Measurements from ENCODE around the gene ROS1. TPM values are rescaled to one million over a fixed set of nuclear protein-coding genes. Genes with fewer than 3 reads are reported as not detected.
A peak's percentile ranks its signal among the peaks of the same experiment; 100 is the strongest.

ROS1 gene
- total RNA-seq, 4 donors from 2014 or later, result 0.18 to 0.94 (median 0.47) TPM; not detected in 1

DNA sequence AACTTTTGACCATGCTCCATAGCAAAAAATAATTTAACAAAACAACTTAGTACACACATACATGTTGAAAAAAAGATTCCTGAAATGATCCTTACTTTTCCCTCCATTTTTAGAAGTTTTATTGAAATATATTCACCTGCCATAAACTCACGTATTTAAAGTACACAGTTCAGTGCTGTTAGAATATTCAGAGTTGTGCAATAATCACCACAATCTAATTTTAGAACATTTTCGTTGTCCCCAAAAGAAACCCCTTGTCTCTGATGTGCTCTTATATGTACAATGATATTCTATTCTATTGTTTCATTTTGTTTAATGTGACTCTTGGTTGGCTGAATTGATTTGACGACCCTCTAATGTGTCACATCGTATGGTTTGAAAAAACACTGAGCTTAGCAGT is 15.9 kb downstream of the ROS1 start:
- H3K4me1 ChIP-seq, result no peaks in the 10 kb centered on the region
- no peaks in the 10 kb centered on the region for H3K36me3 ChIP-seq
- no peak overlapping the region for H3K4me3 ChIP-seq
- no peak for DNase-seq
- no peaks in the 10 kb centered on the region for H3K9me3 ChIP-seq
- no peaks in the 10 kb centered on the region for H3K27me3 ChIP-seq
- TF ChIP-seq POLR2A (IDR thresholded peaks at IDR 0.05), result no peak
- TF ChIP-seq, protein P1, sequence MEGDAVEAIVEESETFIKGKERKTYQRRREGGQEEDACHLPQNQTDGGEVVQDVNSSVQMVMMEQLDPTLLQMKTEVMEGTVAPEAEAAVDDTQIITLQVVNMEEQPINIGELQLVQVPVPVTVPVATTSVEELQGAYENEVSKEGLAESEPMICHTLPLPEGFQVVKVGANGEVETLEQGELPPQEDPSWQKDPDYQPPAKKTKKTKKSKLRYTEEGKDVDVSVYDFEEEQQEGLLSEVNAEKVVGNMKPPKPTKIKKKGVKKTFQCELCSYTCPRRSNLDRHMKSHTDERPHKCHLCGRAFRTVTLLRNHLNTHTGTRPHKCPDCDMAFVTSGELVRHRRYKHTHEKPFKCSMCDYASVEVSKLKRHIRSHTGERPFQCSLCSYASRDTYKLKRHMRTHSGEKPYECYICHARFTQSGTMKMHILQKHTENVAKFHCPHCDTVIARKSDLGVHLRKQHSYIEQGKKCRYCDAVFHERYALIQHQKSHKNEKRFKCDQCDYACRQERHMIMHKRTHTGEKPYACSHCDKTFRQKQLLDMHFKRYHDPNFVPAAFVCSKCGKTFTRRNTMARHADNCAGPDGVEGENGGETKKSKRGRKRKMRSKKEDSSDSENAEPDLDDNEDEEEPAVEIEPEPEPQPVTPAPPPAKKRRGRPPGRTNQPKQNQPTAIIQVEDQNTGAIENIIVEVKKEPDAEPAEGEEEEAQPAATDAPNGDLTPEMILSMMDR (IDR thresholded peaks at IDR 0.05), result no peak
- no peak overlapping the region for H3K27ac ChIP-seq

DNA sequence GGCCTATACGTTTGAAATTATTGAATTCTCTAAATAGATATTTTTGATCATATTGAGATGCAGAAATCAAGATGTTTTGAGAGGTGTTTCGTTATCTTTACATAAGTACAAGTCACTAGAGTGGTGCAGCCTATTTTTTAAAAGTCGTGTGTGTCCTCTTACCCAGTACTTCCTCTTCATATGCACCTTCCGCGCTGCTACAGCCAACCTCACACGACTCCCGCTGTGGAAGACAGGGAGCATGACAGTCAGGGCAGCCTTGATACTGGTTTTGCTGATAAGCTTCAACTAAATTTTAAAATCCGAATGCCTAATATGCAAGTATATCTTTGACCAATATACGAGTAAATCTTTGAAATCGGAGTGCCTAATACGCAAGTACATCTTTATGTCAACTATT is 16.3 kb downstream of the ROS1 start:
- H3K4me3 ChIP-seq, result no peak overlapping the region
- no peaks in the 10 kb centered on the region for H3K9me3 ChIP-seq
- H3K27ac ChIP-seq, result no peak overlapping the region
- no peak for DNase-seq
- TF ChIP-seq, protein P1 (IDR thresholded peaks at IDR 0.05), result no peak
- no peak for TF ChIP-seq POLR2A (IDR thresholded peaks at IDR 0.05)
- no peaks in the 10 kb centered on the region for H3K27me3 ChIP-seq
- H3K36me3 ChIP-seq, result no peaks in the 10 kb centered on the region
- no peaks in the 10 kb centered on the region for H3K4me1 ChIP-seq

DNA sequence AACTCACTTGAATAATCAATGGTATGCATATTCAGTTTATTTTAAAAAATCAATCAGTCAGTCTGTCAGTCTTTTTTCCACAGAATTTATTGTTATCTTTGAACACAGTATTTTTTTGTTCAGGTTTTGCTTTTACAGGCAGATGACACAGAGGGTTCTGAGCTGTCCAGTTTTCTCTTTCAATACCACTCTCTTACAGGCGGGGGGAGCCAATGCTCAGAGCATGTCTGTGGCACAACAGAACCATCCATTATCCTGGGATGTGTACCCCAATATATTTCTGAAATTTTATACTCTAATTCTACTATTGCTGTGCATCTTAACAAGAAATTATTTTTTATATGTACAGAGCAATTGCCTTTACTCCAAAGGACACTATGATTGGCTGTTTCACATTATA is 21.2 kb downstream of the ROS1 start:
- TF ChIP-seq, protein P1 (IDR thresholded peaks at IDR 0.05), result no peak
- TF ChIP-seq POLR2A (IDR thresholded peaks at IDR 0.05), result no peak
- no peaks in the 10 kb centered on the region for H3K36me3 ChIP-seq

DNA sequence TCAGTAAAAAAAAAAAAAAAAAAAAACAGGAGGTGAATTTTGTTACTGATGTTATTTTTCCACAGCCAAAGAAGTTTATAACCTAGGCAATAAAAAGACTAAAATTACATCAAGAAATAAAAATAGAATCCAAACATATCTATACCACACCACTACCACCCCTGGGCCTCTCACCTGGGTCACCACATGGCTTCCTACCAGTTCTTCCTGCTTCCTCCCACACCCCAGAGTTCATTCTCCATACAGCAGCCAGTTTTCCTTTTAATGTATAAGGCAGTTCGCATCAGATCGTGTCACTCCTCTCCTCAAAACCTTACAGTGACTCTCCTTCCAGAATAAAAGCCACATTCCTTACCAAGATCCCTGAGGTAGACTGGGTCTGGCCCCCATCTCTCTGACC is 23.9 kb downstream of the ROS1 start:
- Histone ChIP-seq H3K36me3 (no peaks in the 10 kb centered on the region), H3K4me1 (no peaks in the 10 kb centered on the region), H3K27ac (no peak overlapping the region), H3K9me3 (no peaks in the 10 kb centered on the region), H3K4me3 (no peak overlapping the region), H3K27me3 (no peaks in the 10 kb centered on the region)
- no peak for TF ChIP-seq POLR2A (IDR thresholded peaks at IDR 0.05)
- TF ChIP-seq, protein P1 (IDR thresholded peaks at IDR 0.05), result no peak
- DNase-seq, result no peak

More for the DNA sequence above, 21.2 kb downstream of the ROS1 start:
- Histone ChIP-seq H3K27me3 (no peaks in the 10 kb centered on the region), H3K4me3 (no peak overlapping the region), H3K4me1 (no peaks in the 10 kb centered on the region), H3K9me3 (no peaks in the 10 kb centered on the region), H3K27ac (no peak overlapping the region)
- no peak for DNase-seq

DNA sequence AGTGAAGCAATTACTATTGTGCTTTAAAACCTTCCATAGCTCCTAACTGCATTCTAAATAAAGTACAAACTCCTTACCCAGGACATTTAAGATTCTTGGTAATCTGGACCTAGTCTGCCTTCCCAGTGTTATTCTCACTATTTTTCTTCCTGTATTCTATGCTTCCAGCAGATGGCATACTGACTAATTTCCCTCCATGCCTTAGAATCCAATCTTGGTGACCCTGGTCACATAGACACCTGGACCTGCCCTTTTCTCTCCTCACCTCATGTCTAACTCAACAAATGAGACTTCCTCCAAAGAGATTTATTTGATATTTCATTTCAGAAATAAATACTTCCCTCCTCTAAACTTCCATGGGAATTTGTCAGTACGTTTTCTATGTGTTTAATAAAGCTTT is 25.8 kb downstream of the ROS1 start:
- H3K9me3 ChIP-seq, result no peaks in the 10 kb centered on the region
- no peak for DNase-seq
- TF ChIP-seq, protein P1 (IDR thresholded peaks at IDR 0.05), result peak in 3 of 6 experiments; percentile 21 to 40 (median 28)
- TF ChIP-seq POLR2A (IDR thresholded peaks at IDR 0.05), result no peak
- H3K27me3 ChIP-seq, result no peaks in the 10 kb centered on the region
- no peak overlapping the region for H3K27ac ChIP-seq
- H3K36me3 ChIP-seq, result no peaks in the 10 kb centered on the region
- no peak overlapping the region for H3K4me3 ChIP-seq
- H3K4me1 ChIP-seq, result no peaks in the 10 kb centered on the region

DNA sequence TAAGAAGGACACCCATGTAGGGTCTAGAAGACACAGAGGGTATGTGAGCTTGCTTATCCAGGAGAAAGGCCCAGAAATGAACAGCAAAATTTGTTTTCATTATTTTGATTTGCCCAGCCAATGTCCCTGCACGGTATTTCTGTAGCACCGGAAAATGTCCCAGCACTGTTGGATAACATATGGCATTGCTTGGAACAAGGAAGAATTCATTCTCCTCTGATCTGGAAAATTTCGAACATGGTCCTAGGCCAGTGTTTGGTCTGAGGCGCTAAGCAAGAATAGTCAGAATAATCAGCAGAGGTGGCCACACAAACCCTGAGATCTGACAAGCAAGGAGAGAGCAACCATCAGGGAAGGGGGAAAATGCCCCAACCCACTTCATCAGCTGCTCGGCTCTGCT is 26.6 kb downstream of the ROS1 start:
- no peaks in the 10 kb centered on the region for H3K27me3 ChIP-seq
- H3K4me3 ChIP-seq, result no peak overlapping the region
- H3K36me3 ChIP-seq, result no peaks in the 10 kb centered on the region
- no peaks in the 10 kb centered on the region for H3K9me3 ChIP-seq
- no peak for DNase-seq
- H3K4me1 ChIP-seq, result no peaks in the 10 kb centered on the region
- TF ChIP-seq, protein P1 (IDR thresholded peaks at IDR 0.05), result no peak
- TF ChIP-seq POLR2A (IDR thresholded peaks at IDR 0.05), result no peak
- H3K27ac ChIP-seq, result no peak overlapping the region
